Measurements from ENCODE around the gene PPFIA1. TPM values are rescaled to one million over a fixed set of nuclear protein-coding genes. Genes with fewer than 3 reads are reported as not detected.

The PPFIA1 gene
- polyA plus RNA-seq, 1 of the 3 experiments (the other 2 are of a cell fraction) = 37.4 TPM

- Histone ChIP-seq H3K9me2 (no peaks in the 10 kb centered on the region), H3K27me3 (ENCODE audit: insufficient read depth) (no peaks in the 10 kb centered on the region), H3K4me1 (ENCODE audit: control insufficient read depth in 1 of 2, insufficient read depth in 2 of 2, low read depth in 1 of 2, low read length in 1 of 2) (peaks cover 0 to 12% of the 10 kb centered on the region in 2 experiments; a peak in 1 of 4 replicates), H3K27ac (ENCODE audit: low read depth in 2 of 2, low read length in 1 of 2) (no peak overlapping the region), H3K9ac (no peak overlapping the region), H3F3A (replicated peaks; ENCODE audit: insufficient read depth) (no peaks in the 10 kb centered on the region), H4K20me1 (ENCODE audit: insufficient read depth) (0 out of 2 replicates have a peak, but pooled peaks cover 5% of the 10 kb centered on the region), H3K4me3 (ENCODE audit: low read depth in 2 of 2, low read length in 1 of 2) (no peak overlapping the region), H2AFZ (ENCODE audit: low read depth) (no peak overlapping the region), H3K79me2 (ENCODE audit: insufficient read depth) (peaks cover 38% of the 10 kb centered on the region; the same call in 1 of the 2 replicates), H3K4me2 (no peak overlapping the region), H3K36me3 (replicated peaks in 1 of 2; ENCODE audit: control insufficient read depth in 1 of 2, insufficient read depth in 2 of 2, low read length in 1 of 2) (peaks cover 0 to 9% of the 10 kb centered on the region in 2 experiments), H3K9me3 (no peaks in the 10 kb centered on the region)
- ChIA-PET POLR2A (no interaction called here), CTCF (no interaction called here)
- DNase-seq = no peak
- WGBS (ENCODE audit: low lambda C conversion rate) = 96% methylated on average over 11 of the region's 11 CpGs
- TF ChIP-seq USF2 (IDR thresholded peaks at IDR 0.05; ENCODE audit: borderline replicate concordance, low read depth, low read length) (no peak), RFX5 (IDR thresholded peaks at IDR 0.05; ENCODE audit: low read length) (no peak), RAD21 (IDR thresholded peaks at IDR 0.05; ENCODE audit: low read length) (no peak), CHD2 (IDR thresholded peaks at IDR 0.05; ENCODE audit: low read length, partially characterized antibody) (no peak), FOSL2 (IDR thresholded peaks at IDR 0.05; ENCODE audit: borderline replicate concordance, low read depth) (no peak)
These were observed 29.1 kb downstream of the PPFIA1 start for GRCh38 chr11:70299636-70300035.

- Histone ChIP-seq H4K20me1 (ENCODE audit: insufficient read depth) (0 out of 2 replicates have a peak, but pooled peaks cover 5% of the 10 kb centered on the region), H3F3A (replicated peaks; ENCODE audit: insufficient read depth) (peaks cover 3% of the 10 kb centered on the region), H3K79me2 (ENCODE audit: insufficient read depth) (peaks cover 41% of the 10 kb centered on the region; the same call in 1 of the 2 replicates), H3K36me3 (replicated peaks in 1 of 2; ENCODE audit: control insufficient read depth in 1 of 2, insufficient read depth in 2 of 2, low read length in 1 of 2) (peaks cover 0 to 9% of the 10 kb centered on the region in 2 experiments), H3K9me2 (no peaks in the 10 kb centered on the region), H3K4me3 (ENCODE audit: low read depth in 2 of 2, low read length in 1 of 2) (no peak overlapping the region), H3K9me3 (no peaks in the 10 kb centered on the region), H2AFZ (ENCODE audit: low read depth) (no peak overlapping the region), H3K4me1 (ENCODE audit: control insufficient read depth in 1 of 2, insufficient read depth in 2 of 2, low read depth in 1 of 2, low read length in 1 of 2) (peaks cover 5 to 12% of the 10 kb centered on the region in 2 experiments; a peak in 2 of 4 replicates), H3K9ac (no peak overlapping the region), H3K27ac (ENCODE audit: low read depth in 2 of 2, low read length in 1 of 2) (peak overlapping the region in 1 of 2 experiments; percentile 9; a peak in 1 of 4 replicates), H3K4me2 (no peak overlapping the region), H3K27me3 (ENCODE audit: insufficient read depth) (no peaks in the 10 kb centered on the region)
- no peak for DNase-seq
- POLR2A ChIA-PET = no interaction called here
- TF ChIP-seq GATA2 (CRISPR knock-in tag; IDR thresholded peaks at IDR 0.05) (0 out of 2 replicates have a peak, but pooled peaks have one; percentile 21), SMC3 (IDR thresholded peaks at IDR 0.05; ENCODE audit: low read depth, low read length) (no peak)
- 100% methylated on average over 2 of the region's 2 CpGs for WGBS (ENCODE audit: low lambda C conversion rate)
- CTCF ChIA-PET = no interaction called here
These were observed 30.7 kb downstream of the PPFIA1 start for GRCh38 chr11:70301191-70301590.

GRCh38 chr11:70301721-70302418, 31.4 kb downstream of the PPFIA1 start:
- POLR2A ChIA-PET = no interaction called here
- no peak for DNase-seq
- Histone ChIP-seq H3K9me3 (no peaks in the 10 kb centered on the region), H3K9me2 (no peaks in the 10 kb centered on the region), H3K79me2 (ENCODE audit: insufficient read depth) (peaks cover 44% of the 10 kb centered on the region; the same call in 1 of the 2 replicates), H3K27ac (ENCODE audit: low read depth in 2 of 2, low read length in 1 of 2) (no peak overlapping the region), H3K9ac (no peak overlapping the region), H3F3A (replicated peaks; ENCODE audit: insufficient read depth) (peaks cover 10% of the 10 kb centered on the region), H3K27me3 (ENCODE audit: insufficient read depth) (no peaks in the 10 kb centered on the region), H3K4me2 (no peak overlapping the region), H4K20me1 (ENCODE audit: insufficient read depth) (0 out of 2 replicates have a peak, but pooled peaks cover 5% of the 10 kb centered on the region), H3K36me3 (replicated peaks in 1 of 2; ENCODE audit: control insufficient read depth in 1 of 2, insufficient read depth in 2 of 2, low read length in 1 of 2) (peaks cover 0 to 8% of the 10 kb centered on the region in 2 experiments), H2AFZ (ENCODE audit: low read depth) (no peak overlapping the region), H3K4me3 (ENCODE audit: low read depth in 2 of 2, low read length in 1 of 2) (no peak overlapping the region), H3K4me1 (ENCODE audit: control insufficient read depth in 1 of 2, insufficient read depth in 2 of 2, low read depth in 1 of 2, low read length in 1 of 2) (peaks cover 5 to 12% of the 10 kb centered on the region in 2 experiments; a peak in 2 of 4 replicates)
- CTCF ChIA-PET = no interaction called here
- TF ChIP-seq CHD2 (IDR thresholded peaks at IDR 0.05; ENCODE audit: low read length, partially characterized antibody) (no peak), IRF3 (IDR thresholded peaks at IDR 0.05; ENCODE audit: low read depth, low read length) (no peak), SMC3 (IDR thresholded peaks at IDR 0.05; ENCODE audit: low read depth, low read length) (no peak), ELF1 (IDR thresholded peaks at IDR 0.05) (no peak), EZH2phosphoT487 (IDR thresholded peaks at IDR 0.05; ENCODE audit: borderline replicate concordance, low read depth) (no peak), FOXJ3 (CRISPR knock-in tag; IDR thresholded peaks at IDR 0.05) (no peak), USF1 (IDR thresholded peaks at IDR 0.05; ENCODE audit: borderline replicate concordance, low read depth) (no peak), NRF1 (IDR thresholded peaks at IDR 0.05; ENCODE audit: low read depth, low read length) (no peak), JUND (IDR thresholded peaks at IDR 0.05) (no peak), TEAD4 (IDR thresholded peaks at IDR 0.05; ENCODE audit: borderline replicate concordance, insufficient read depth) (no peak), GABPA (IDR thresholded peaks at IDR 0.05; ENCODE audit: low read depth) (no peak)
- WGBS (ENCODE audit: low lambda C conversion rate) = 94% methylated on average over 13 of the region's 13 CpGs
